AG09319 (cell line): ENCODE data around the gene STXBP2.

ENCODE experiments used
- DNase-seq: peaks from one replicate; pipeline ENCODE4 v3.0.0-alpha.2; 2010; ENCODE audit warnings: low read depth; ENCODE audit errors: extremely low read depth
- TF ChIP-seq, protein P1 (sequence below): IDR thresholded peaks from 2 replicates; pipeline ENCODE4 v1.5.1; 2011; ENCODE audit warnings: low read depth, mild to moderate bottlenecking, inconsistent platforms, low read length, moderate library complexity

Gene STXBP2

DNA sequence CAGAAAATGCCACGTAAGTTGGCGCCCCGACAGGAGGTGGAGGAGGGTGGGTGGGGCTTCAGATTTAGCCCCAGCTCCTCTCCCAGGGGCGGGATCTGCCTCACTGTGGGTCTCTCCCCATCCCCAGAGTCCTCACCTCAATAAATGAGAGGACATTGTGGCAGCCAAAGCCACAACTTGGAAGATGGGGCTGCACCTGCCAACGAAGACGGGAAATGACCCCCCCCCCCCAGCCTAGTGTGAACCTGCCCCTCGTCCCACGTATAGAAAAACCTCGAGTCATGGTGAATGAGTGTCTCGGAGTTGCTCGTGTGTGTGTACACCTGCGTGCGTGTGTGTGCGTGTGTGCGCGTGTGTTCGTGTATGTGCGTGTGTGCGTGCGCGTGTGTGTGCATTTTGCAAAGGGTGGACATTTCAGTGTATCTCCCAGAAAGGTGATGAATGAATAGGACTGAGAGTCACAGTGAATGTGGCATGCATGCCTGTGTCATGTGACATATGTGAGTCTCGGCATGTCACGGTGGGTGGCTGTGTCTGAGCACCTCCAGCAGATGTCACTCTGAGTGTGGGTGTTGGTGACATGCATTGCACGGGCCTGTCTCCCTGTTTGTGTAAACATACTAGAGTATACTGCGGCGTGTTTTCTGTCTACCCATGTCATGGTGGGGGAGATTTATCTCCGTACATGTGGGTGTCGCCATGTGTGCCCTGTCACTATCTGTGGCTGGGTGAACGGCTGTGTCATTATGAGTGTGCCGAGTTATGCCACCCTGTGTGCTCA is 42.3 kb downstream of the STXBP2 start:
- DNase-seq: no peak
- TF ChIP-seq, protein P1, sequence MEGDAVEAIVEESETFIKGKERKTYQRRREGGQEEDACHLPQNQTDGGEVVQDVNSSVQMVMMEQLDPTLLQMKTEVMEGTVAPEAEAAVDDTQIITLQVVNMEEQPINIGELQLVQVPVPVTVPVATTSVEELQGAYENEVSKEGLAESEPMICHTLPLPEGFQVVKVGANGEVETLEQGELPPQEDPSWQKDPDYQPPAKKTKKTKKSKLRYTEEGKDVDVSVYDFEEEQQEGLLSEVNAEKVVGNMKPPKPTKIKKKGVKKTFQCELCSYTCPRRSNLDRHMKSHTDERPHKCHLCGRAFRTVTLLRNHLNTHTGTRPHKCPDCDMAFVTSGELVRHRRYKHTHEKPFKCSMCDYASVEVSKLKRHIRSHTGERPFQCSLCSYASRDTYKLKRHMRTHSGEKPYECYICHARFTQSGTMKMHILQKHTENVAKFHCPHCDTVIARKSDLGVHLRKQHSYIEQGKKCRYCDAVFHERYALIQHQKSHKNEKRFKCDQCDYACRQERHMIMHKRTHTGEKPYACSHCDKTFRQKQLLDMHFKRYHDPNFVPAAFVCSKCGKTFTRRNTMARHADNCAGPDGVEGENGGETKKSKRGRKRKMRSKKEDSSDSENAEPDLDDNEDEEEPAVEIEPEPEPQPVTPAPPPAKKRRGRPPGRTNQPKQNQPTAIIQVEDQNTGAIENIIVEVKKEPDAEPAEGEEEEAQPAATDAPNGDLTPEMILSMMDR: no peak

DNA sequence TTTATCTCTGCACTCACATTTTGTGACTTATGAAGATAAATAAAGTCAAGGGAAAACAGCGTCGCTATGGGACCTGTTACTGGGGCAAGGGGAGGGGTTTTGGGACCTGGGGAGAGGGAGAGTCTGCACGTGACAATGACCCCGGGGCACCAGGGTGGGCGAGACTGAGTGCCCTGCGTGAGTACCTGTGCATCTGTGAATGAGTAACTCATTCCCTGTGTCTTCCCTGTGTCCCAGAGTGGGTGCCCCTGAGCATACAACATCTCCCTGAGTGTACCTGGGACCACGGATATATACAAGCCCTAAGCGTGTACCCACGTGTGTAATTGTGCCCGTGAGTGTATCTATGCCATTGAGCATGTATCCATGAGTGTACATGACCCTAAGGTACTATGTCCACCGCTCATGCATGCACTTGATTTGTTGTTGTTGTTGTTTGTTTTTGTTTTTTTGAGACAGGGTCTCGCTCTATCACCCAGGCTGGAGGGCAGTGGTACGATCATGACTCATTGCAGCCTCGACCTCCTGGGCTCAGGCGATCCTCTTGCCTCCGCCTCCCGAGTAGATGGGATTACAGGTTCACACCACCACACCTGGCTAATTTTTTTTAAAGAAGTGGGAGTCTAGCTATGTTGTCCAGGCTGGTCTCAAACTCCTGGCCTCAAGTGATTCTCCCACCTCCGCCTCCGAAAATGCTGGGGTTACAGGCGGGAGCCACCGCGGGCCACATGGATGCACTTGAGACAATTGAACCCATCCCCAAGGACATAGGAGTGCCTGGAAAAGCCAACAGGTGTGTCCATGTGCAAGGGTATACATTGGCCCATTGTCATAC is 43.1 kb downstream of the STXBP2 start:
- no peak for DNase-seq
- TF ChIP-seq, protein P1: no peak

DNA sequence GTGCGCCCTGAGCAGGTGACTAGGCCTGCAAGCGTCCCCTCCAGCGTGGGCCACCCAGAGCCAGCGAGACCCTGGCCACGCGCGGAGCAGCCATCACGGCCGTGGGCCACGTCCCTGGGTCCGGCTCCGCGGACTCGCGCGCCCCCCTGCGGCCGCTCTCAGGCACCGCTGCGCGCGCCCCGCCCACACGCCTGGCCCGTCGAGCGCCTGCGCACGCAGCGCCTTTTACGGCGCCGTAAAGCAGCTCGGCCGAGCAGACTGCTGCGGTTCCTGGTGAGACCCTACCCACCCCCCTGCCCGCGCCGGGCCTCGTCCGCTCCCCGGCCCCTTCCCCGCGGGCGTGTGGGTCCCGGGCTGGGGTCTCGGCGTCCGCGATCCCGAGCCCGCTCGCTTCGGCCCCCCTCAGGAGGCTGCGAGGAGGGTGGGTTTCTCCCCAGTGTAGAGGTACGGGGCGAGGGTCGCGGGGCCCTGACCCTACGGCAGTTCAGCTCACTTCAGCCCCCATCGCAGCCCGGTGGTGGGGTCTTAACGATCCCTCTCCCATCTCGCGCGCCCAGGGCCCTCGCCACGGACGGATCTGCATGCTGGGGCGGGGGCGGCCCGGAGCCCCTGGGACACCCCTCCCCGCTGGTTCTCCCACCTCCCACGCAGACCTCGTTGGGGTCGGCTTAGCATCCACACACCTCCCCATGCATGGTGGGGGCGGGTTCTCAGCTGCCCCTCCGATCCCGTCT is 43.9 kb downstream of the STXBP2 start, which contains the start of gene TRAPPC5:
TSS of gene TRAPPC5 (plus strand) at position 228 of the 734 bp plus-strand sequence. CDS start 1,421 bp downstream, outside the sequence.
- DNase-seq: peak; percentile 42
- TF ChIP-seq, protein P1: peak; percentile 43

DNA sequence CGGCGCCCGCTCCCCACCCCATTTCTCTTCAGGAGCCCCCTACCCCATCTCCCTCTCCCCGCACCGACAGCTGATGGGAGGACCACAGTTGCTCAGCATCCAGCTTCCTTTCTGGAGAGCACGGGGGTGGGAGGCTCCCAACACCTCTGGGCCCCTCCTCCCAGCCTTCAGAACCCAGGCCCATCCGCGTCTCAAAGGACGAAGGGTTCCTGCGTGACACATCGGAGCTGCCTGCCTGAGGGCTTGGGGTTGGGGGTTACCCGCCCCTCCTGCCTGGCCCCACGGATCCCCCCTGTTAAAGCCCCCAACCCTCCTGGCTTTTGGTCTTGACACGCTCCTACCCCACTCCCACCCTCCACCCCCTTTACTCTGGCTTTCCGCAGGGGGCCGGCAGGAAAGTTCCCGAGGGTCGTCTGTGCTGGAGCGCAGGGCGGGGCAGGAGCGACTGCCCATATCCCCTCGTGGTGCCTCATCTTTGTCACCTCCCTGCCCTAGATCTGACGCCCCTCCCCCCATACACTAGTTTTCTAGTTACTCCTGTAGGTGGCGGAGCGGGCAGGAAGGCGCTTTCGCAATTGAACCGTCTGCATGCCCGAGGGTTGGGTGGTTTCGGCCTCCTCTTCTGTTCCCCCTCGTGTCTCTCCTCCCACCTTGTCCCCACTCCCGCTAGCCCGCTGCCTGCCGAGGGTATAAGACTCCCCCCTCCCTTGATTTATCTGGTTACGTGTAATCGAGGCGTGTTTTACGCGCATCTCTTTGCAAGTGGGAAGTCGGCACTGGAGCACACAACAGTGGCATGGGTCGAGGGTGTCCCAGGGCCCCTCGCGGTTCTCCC is 44.6 kb downstream of the STXBP2 start:
- TF ChIP-seq, protein P1: peak; percentile 68
- peak; percentile 44 for DNase-seq

DNA sequence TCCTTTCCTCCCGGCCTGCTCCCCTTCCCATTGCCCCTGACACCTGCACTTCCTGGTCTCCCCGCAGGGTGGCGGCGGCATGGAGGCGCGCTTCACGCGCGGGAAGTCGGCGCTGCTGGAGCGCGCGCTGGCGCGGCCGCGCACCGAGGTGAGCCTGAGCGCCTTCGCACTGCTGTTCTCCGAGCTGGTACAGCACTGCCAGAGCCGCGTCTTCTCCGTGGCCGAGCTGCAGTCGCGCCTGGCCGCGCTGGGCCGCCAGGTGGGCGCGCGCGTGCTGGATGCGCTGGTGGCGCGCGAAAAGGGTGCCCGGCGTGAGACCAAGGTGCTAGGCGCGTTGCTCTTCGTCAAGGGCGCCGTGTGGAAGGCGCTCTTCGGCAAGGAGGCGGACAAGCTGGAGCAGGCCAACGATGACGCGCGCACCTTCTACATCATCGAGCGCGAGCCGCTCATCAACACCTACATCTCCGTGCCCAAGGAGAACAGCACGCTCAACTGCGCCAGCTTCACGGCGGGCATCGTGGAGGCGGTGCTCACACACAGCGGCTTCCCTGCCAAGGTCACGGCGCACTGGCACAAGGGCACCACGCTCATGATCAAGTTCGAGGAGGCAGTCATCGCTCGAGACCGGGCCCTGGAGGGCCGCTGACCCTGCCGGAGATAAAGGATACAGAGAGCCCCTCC is 45.4 kb downstream of the STXBP2 start:
- TF ChIP-seq, protein P1: no peak
- DNase-seq: no peak
